GM19395 (cell line): ENCODE measurements around the gene CERS6.
A peak's percentile ranks its signal among the peaks of the same experiment; 100 is the strongest.

Source experiments
- ATAC-seq: cut with Tn5 transposase; IDR thresholded peaks from one replicate; pipeline ENCODE4 v1.9.1; 2021; ENCODE audit warnings: mild to moderate bottlenecking, moderate library complexity; ENCODE audit not compliant: unreplicated experiment

Gene CERS6

DNA sequence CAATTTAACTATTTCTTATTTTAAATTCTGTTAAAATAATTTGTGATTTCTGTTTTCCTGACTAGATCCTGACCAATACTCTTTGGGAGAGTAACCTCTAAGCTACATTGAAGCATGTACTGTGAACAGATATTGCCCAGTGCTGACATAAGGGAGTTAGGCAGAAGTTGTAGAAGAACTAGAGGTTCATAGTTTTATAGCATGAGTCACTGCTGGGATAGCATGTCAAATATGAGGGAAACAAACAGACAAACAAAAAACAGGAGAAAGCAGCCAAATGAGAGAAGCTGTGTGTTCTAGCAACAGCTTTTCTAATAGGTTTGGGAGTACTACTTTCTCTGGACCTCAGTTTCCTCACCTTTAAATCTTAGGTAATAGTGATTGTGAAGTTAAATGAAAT, 72.4 kb downstream of the CERS6 start:
- no peak for ATAC-seq

DNA sequence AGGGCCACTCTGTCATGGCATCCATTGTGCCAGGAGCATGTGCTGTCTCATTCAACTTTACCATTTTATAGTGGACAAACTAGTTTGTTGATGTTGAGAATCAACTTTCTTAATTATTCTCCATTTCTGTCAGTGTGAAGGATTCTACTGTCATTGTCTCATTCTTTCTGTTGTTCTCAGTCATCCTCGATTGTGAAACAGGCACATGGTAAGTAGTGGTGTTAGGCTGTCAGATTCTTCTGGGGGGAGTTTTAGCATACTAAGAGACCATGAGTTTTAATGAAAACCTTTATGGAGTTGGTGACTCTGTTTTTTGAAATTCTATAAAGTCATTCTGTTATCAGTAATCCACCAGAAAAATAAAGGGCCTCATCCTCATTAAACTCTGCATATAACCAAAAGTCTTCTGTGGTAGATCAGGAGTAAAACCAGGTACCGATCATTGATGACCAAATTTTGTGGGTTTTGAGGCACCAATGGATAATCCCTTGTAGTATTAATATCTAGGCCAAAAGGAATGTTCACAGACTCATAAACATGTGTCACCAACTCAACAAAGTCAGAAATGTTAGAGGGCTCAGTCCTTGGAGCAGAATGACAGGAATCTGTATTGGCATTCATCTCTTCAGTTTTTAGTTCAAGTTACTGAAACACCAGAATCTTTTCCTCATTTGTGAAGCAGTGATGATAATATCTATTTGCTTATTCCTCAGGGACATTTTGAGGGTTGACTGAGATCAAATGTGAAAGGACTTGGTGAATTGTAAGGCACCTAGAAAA, 73.2 kb downstream of the CERS6 start:
- ATAC-seq = no peak

DNA sequence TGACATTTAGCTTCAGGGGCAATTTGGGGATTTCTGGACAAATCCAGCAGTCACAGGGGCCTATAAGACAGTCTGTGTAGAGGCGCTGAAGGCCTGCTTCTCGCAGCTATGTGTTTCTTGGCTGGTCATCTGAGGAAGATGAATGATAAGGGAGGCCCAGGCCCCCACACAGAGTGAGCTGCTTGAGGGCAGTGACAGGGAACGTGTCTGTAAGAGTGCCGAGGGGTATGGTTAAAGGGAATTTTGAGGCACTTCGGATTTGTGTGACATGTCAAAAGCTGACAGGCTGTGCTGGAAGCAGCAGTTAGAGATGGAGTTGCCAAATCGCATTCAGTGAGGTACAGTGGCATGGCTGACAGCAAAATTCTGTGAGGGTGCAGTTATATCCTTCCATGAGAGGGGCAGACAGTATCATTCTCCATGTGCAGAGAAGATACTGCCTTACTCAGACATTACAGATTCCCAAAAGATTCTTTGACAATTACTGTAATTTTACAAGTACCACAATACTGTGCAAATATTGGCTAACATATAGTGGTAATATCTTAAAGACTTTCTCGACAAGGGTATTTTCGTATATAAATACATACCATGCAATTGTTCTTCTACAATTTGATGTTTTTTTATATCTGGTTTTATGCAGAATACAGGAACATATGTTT, 74.0 kb downstream of the CERS6 start:
- no peak for ATAC-seq

DNA sequence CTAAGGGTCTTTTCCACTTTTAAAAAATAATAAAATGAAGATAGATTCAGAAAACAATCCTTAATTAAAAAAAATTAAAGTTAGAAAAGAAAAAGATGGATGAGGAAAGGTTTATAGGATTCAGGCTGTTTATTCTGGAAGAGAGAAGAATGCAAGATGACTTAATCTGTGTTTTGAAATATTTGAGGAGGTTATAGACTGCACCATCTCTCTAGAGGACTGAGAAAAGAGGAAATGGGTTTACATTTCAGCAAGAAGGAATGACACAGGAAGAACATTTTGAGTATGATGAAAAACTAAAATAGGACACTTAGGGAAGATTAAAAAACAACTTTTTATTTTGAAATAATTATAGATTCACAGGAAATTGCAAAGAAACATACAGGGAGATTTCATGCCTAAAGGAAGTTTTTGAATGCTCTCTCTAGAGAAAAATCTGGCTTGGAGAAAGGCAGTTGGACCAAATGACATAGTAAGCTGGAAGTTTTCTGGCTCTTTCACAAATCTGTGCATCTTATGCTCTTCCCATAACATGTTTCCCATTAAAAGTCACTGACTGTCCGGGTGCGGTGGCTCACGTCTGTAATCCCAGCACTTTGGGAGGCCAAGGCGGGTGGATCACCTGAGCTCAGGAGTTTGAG, 75.0 kb downstream of the CERS6 start:
- ATAC-seq = peak; percentile 60

DNA sequence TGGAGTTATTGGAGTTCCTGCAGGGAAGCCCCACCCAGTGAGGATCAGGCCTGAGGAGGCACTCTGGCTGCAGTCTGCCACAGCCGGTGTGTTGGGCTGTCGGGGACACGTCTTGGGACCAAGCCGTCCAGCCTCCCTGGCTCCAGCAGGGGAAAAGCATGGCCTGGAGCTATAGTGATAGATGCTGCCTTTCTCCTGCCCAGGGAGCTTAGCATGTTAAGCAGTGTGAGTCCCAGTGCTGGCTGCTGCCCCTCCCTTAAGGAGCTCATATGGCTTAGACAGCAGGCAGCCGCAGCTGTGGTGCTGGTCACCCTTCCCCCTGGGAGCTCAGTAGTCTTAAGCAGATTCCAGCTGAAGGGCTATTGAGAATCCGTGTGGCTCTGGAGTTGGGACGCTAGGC, 78.9 kb downstream of the CERS6 start:
- no peak for ATAC-seq

DNA sequence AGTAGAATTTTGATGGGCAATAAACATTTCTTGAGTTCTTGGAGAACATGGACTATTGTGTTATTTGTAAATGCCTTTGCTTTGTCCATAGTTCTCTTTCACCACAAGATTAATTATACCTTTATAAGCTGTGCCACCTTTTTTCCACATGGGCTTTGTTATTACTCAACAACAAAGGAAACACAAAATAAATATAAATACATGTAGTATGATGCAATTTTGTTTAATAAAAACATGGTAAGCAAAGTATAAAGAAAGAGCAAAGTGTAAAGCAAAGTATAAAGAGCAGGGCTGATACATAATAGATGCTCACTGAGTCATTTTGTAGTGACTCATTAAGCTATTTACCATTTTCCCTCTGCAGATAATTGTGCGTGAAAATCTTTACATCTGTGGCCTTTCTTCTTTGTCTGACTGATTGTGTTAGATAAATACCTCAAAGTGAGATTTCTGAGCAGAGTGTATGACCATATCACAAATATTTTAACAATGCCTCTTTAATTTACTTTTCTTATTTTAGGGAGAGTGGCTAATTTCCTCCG, 80.9 kb downstream of the CERS6 start:
- no peak for ATAC-seq

DNA sequence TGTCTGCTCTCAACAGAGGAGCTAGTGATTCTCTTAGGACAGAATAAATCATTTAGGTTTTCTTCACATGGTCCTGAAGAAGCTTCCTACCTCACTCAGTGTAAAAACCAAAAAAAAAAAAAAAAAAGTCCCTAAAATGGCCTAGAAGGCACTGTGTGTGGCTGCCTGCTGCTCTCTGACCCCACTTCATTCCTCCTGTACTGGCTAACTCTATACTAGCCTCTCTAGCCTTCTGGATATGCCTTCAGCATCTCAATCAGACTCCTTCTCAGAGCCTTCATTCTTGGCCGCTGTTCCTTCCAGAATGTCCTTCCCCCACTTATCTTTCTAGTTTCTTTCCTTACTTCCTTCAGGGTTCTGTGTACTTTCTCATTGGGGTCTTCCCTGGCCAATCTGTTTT, 82.1 kb downstream of the CERS6 start:
- ATAC-seq = no peak

DNA sequence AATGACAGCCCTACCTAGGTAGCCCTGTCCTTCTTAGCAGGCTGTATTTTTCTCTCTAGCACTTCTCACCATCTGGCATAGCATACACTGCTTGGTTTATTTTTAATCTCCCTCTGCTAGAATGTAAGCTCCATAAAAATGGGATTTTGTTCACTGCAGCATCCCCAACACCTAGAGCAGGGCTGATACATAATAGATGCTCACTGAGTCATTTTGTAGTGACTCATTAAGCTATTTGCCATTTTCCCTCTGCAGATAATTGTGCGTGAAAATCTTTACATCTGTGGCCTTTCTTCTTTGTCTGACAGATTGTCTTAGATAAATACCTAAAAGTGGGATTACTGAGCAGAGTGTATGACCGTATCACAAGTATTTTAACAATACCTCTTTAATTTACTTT, 82.5 kb downstream of the CERS6 start:
- ATAC-seq = no peak

DNA sequence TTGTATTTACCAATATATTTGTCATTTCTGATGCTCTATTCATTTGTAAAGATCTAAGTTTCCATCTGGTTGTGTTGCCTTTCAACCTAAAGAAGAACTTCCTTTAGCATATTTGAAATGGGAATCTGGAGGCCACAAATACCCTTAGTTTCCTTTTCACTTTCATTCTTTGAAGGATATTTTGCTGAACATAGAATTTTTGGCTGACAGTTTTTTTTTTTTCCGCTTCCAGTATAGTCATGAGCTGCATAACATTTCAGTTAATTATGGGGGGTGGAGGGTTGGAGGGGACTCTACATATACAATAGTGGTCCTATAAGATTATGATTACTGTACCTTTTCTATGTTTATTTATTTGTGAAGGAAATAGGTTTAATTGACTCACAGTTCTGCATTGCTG, 83.9 kb downstream of the CERS6 start:
- no peak for ATAC-seq

DNA sequence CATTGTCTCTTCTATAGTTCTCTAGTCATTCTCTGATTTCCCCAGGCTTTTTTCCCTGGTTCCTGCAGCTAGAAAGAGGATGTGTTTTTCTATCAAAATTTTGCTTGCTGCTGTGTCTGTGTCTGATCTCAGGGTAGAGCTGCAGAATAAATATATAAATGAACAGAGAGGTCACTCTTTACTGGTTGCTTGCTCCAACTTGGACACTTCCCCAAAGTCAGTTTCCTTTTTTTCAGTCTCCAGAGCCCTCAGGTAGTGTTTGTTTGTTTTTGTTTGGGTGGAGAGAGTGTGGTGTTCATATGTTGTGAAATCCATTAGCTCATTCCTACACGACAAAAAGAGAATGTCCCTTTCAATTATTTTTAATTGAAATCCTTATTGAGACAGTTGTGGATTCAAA, 85.8 kb downstream of the CERS6 start:
- ATAC-seq = no peak

DNA sequence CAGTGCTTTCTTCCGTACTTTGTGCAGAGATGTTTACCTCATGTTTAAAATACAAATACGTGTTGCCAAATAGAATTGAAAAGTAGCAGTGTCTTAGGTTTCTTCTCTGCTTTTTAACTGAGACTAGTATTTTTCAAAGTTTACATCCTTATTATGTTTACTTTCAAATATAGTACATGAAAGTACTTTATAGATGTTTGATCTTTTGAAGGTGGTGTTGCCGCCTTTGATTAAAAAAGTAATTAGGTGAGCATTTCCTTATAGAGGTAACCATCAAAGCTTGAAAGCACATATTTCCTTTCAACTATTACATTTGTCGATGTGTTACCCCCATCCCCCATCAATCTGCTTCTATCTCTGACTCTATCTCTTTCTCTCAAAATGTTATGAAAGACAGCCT, 87.0 kb downstream of the CERS6 start:
- ATAC-seq = no peak

DNA sequence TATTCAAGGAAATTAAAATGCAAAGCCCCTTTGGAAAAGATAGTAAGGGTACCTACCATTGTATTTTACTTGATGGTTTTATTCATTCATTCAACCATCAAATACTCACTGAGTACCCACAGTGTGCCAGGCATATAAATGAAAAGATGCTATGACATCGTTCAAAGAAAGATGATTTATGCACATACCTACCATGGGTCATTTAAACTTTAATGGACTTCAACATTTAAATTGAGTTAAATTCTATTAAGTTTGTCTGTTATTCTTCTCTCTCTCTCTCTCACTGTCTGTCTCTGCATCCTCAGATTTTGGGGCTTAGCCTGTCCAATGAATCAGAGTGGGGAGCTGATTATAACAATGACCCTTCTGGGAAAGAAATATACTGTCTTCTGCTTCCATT, 87.9 kb downstream of the CERS6 start:
- no peak for ATAC-seq

DNA sequence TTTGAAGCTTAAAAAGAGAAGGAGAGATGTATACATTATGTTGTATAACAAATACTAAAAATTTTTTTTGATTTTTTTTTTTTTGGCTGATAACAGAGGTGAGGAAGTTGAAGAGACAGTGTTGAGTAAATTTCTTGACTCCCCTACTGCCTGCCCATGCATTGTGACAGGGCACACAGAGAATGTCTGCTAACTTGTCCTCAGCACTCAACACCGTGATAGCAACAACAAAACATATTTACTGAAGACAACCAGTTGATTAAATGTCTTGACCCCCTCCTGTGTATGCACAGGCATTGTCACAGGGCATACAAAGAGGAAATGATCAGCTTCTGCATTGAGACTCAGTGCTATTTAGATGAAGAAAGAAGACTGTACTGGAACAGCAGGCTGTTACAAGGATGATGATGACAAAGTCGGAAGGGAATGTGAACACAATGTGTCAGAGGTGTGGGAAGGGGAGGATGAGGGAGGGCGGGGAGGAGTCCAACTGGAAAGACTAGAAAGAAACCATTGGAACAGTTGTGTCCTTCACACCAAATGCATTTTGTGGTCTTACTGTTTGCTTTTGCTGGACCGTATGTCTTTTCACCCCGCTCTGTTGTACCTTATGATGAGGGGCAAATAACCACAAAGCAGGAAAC, 89.5 kb downstream of the CERS6 start:
- ATAC-seq = no peak

DNA sequence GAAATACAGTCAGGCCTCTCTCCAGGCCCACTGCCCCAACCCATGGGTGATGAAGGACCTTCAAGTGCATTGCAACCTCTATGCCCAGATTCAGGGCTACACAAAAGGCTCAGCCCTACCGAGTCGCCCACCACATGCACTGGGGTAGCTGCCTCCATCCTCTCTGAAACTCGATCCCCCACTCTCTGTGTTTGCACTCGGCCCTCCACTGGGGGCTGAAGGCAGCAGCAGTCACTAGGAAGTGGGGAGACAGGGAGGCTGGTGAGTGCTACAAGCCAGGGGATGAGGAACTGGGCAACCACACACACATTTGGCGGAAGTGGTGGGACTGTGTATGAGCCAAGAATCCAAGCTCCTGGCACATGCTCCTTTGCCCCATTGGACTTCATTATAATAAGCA, 94.6 kb downstream of the CERS6 start:
- no peak for ATAC-seq

DNA sequence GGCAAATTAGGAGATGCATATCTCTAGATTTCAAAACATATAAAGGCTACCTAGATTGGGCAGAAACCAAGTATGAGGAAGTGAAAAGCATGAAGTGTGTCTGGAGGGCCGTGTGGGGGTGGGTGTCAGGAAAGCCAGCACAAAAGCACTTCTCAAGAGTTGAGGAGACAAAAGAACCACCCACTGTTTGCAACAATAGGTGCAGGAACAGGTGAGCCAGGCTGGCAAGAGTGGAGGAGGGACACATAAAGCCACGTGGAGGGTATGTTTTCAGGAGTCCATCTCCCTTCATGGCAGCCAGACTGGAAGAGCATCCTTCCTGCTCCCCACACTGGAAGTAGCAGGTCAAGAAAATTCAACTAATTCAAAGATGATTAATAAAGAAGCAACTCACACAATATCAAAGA, 96.4 kb downstream of the CERS6 start:
- ATAC-seq = peak; percentile 95

DNA sequence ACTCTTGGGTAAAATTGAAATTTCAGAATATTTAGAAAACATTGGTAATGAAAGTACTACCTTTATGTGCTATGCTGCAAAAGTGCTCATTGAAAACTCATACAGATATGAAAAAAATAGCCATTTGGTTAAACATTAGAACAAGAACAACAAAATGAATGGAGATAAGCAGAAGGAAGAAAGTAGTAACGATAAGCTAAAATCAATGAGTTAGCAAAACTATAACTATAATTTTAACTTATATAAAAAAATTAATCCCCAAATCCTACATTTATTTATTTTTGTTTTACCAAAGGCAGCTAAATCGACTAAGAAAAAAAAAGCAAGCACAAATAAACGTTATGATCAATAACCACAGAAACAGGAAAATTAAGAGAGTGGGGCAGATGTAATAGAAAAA, 99.2 kb downstream of the CERS6 start:
- ATAC-seq = no peak

DNA sequence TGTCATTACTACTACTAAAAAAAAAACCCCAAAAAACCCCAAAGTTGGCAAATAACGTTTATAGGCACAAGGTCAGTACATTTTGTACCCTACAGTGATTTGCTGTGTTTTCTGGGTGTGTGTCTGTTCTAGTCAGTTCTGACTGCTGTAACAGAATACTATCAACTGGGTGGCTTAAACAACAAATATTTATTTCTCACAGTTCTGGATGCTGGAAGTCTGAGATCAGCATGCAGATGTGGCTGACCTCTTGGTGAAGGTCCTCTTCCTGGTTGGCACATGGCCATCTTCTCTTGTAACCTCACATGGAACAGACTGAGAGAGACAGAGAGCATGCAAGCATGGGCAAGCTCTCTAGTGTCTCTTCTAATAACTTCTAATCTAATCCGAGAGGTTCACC, 103.1 kb downstream of the CERS6 start:
- ATAC-seq = no peak

DNA sequence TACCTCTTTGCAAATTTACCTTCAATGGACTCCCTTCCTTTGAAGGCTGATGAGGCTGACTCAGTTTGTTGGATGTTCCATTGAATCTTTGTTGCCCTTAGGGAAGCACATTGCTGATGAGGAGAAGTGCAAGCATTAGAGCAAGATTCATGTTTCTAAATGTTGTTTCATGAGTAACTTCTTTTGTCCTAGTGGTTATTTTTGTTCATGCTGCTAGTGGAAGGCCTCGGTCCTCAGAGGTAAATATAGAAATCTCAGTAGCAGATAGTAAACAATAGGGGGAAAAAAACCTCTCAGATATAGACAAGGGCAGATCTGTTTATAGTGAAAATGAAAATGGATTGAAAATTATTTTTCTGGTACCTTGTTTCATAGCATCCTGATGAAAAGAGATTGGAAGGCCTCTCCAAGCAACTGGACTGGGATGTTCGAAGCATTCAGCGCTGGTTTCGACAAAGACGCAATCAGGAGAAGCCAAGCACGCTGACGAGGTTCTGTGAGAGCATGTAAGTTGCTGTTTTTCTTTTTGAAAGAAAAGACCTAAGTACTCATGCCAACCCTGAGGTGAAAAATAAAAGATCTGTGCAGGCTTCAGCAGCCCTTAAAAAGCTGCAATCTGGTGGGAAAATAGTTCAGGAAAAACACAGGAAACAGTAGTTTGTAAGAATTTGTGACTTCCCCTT, 104.9 kb downstream of the CERS6 start:
- ATAC-seq = peak; percentile 57

DNA sequence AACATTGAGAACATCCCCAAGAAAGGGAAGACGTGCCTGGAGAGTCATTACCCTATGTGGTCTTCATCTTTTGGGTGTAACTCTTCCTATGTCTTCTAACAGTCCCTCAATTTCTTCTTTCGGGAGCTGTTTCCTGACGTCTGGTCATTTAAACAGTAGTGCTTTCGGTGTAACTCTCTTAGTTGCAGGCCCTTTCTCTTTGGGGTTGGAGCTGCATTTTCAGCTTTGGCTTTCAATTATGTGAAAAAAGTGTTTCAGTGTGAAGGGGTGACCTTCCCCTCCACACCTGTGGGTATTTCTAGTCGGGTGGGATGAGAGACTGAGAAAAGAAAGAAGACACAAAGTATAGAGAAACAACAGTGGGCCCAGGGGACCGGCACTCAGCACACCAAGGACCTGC, 105.9 kb downstream of the CERS6 start:
- no peak for ATAC-seq

DNA sequence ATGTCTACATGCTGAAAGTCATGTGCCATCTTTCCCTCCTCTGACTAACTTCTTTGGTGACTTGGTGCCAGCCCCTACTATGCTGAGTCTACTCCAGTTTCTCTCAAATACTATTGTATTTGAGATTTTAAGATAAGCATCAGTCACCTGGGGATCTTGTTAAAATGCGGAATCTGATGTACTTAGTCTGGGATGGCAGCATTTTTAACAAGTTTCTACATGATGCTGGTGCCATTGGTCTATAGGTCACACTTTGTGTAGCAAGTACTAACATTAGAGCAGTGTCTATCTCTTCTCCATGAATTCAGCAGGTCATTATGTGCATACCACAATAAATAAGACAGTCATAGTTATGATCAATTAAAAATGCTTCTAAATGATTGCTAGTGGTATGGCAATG, 106.9 kb downstream of the CERS6 start:
- ATAC-seq = no peak

DNA sequence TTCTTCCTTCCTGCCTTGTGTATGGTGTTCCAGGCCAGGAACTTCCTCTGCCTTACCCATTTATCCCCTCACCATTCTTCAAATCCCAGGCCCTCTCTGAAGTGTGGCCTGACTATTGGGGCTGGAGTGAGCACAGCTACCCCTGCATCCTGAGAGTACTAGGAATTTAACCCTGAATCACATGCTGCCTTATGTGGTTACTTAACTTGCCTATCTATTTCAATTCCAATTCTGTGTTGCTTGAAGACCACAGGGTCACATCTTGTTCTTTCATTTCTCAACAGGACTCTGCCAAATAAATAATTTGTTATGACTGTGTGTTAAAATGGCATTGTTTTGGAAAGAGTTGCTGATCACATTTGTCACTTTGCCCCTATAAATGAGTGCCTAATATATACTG, 108.6 kb downstream of the CERS6 start:
- ATAC-seq = no peak
